Measurements from ENCODE around the gene CD96.

Gene CD96

GRCh38 chr3:111639316-111639715 is 97.3 kb downstream of the CD96 start:
- no peak for TF ChIP-seq CTCF (IDR thresholded peaks at IDR 0.05; ENCODE audit: low read depth, low read length)
- no peak for DNase-seq (ENCODE audit: extremely low read depth, low read depth)

- TF ChIP-seq CTCF (IDR thresholded peaks at IDR 0.05; ENCODE audit: low read depth, low read length) = no peak
- no peak for DNase-seq (ENCODE audit: extremely low read depth, low read depth)
Measured at GRCh38 chr3:111648991-111649579, 107.1 kb downstream of the CD96 start.

- DNase-seq (ENCODE audit: extremely low read depth, low read depth) = no peak
- no peak for TF ChIP-seq CTCF (IDR thresholded peaks at IDR 0.05; ENCODE audit: low read depth, low read length)
Measured at GRCh38 chr3:111650378-111651275, 108.6 kb downstream of the CD96 start.

- no peak for TF ChIP-seq CTCF (IDR thresholded peaks at IDR 0.05; ENCODE audit: low read depth, low read length)
- no peak for DNase-seq (ENCODE audit: extremely low read depth, low read depth)
Measured at GRCh38 chr3:111652492-111653180, 110.6 kb downstream of the CD96 start.

- no peak for TF ChIP-seq CTCF (IDR thresholded peaks at IDR 0.05; ENCODE audit: low read depth, low read length)
Measured at GRCh38 chr3:111653766-111654165, 111.8 kb downstream of the CD96 start.

GRCh38 chr3:111662012-111662411 is 120.0 kb downstream of the CD96 start:
- no peak for DNase-seq (ENCODE audit: extremely low read depth, low read depth)
- TF ChIP-seq CTCF (IDR thresholded peaks at IDR 0.05; ENCODE audit: low read depth, low read length) = no peak

More at GRCh38 chr3:111653766-111654165, 111.8 kb downstream of the CD96 start:
- DNase-seq (ENCODE audit: extremely low read depth, low read depth) = no peak

- no peak for TF ChIP-seq CTCF (IDR thresholded peaks at IDR 0.05; ENCODE audit: low read depth, low read length)
- no peak for DNase-seq (ENCODE audit: extremely low read depth, low read depth)
Measured at GRCh38 chr3:111662907-111663306, 120.9 kb downstream of the CD96 start.

Measured in AG09319 (cell line).